ENCODE results near the gene RNF145. TPM values are rescaled to one million over a fixed set of nuclear protein-coding genes. Genes with fewer than 3 reads are reported as not detected.

The RNF145 gene
- total and polyA plus RNA-seq, 8 donors = 116 to 216 (median 149) TPM

DNA sequence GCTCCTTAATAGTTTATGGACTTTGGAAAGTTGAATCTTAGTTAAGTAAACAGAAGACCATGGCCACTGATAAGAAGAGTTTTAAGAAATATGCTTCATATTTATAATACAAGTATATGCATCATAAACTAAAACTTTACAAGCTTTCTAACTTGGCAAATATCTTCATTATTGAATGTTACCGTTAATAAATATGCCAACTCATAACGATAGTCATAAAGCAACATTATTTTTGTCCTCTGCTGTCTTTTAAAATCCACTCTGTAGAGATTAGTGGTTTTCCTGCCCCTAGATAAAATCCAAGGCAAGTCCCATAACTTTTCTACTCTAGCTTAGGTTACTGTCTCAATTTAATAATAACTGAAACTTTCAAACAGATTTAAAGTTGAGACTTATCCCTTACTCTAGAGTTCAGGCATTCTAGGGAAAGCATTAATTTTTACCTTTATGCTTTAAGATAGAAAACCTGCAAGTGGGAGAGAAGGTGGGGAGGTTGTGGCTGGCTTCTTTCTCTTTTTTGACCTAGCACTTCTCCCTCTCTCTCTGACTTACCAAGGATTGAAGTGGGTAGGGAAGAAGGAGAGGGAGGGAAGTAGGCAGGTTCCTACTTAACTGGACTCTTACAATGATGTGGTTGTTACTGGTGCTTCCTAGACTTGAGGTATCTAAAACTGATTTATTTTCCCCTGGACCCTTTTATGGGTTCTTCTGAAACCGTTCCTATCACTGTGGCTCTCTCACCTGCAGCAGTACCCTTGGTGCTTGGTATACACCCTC lies 29.6 kb downstream of the RNF145 start:
- H3K9me3 ChIP-seq = no peaks in the 10 kb centered on the region
- ATAC-seq = peak; percentile 11
- no peak for TF ChIP-seq CTCF (IDR thresholded peaks at IDR 0.05)
- H3K4me3 ChIP-seq = no peak overlapping the region
- no peak for DNase-seq
- H3K4me1 ChIP-seq = peaks cover 58 to 98% of the 10 kb centered on the region in 2 donors
- peaks cover 0 to 30% of the 10 kb centered on the region in 2 donors for H3K36me3 ChIP-seq
- no peaks in the 10 kb centered on the region for H3K27me3 ChIP-seq
- intact Hi-C loops (cut with DNase I) = no loop called here
- peak overlapping the region; percentile 78 to 88 for H3K27ac ChIP-seq

DNA sequence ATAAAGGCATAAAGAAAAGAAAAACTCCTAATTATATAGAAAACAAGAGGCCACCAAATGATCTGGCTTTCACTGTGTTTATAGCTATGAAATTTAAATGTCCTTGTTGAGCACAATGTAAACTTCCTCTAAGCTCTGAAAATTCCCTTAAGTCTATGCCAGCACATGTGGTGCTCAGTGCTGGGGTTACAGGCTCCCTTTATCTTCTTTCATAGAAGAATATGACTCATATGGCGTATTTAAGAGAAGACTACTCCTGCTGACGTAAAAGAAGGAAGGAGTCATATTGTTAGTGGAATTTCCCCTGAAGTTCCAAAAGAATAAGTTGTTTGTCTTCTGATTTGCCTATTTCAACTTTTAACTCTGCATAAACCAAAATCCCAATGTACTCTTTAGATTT lies 30.4 kb downstream of the RNF145 start:
- Histone ChIP-seq H3K27ac (peak overlapping the region; percentile 78 to 88), H3K36me3 (peaks cover 0 to 33% of the 10 kb centered on the region in 2 donors), H3K27me3 (no peaks in the 10 kb centered on the region), H3K4me3 (no peak overlapping the region), H3K9me3 (no peaks in the 10 kb centered on the region), H3K4me1 (peaks cover 62 to 98% of the 10 kb centered on the region in 2 donors)
- ATAC-seq (peak; percentile 73), DNase-seq (peak in 1 of 4 donors; percentile 63)
- intact Hi-C loops (cut with DNase I) = no loop called here
- no peak for TF ChIP-seq CTCF (IDR thresholded peaks at IDR 0.05)

DNA sequence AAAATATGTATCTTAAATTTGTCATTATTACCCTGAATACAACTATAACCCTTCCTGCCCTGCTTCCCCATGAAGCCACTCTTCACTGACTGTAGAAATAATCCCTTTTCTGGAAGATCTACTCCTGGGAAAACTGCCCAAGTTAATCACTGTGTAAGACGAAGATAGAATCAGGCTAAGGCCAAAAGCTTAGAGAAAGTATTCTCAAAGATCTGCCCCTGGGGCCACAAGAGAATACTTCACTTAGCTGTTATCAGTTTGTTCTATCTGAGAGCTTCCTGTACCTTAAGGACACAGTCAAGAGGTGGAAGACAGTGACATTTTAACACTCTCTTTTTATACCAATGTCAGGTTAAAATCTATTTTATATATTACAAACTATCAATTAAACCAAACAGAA lies 33.8 kb downstream of the RNF145 start:
- ATAC-seq = peak; percentile 57
- H3K27ac ChIP-seq = peak overlapping the region; percentile 29 to 66
- peaks cover 33 to 65% of the 10 kb centered on the region in 2 donors for H3K4me1 ChIP-seq
- H3K9me3 ChIP-seq = no peaks in the 10 kb centered on the region
- TF ChIP-seq CTCF (IDR thresholded peaks at IDR 0.05) = no peak
- DNase-seq = no peak
- H3K36me3 ChIP-seq = peaks cover 0 to 43% of the 10 kb centered on the region in 2 donors
- intact Hi-C loops (cut with DNase I) = no loop called here
- H3K4me3 ChIP-seq = no peak overlapping the region
- no peaks in the 10 kb centered on the region for H3K27me3 ChIP-seq

DNA sequence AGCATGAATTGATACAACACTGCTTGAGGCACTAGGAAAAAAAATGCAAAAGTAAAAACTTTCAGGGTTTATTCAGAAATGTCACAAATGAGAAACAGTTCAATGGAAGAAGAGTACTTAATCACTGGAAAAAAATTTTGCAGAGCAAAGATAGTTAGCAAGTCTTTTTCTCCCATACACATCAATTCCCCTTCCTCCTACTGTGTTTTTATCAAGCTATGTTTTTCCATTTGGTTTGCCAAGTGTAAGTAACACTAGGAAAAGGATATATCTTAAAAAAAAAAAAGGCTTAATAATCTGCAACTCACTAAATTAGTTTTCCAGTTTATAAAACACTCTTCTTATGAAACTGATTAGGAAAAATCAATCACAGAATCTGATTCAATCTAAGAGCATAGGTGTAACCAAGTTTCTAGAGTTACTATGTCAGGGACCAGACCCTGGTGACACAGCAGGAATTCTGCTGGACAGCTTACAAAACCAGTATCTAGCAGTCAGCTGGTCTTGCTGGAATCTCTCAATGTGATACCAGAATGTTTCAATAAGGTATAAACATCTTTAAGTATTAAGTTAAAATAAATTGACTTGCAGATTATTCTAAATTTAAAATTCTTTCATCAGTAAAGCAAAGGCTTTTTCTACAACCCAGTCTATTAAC lies 34.7 kb downstream of the RNF145 start:
- H3K9me3 ChIP-seq = no peaks in the 10 kb centered on the region
- H3K4me3 ChIP-seq = no peak overlapping the region
- no peak for TF ChIP-seq CTCF (IDR thresholded peaks at IDR 0.05)
- H3K4me1 ChIP-seq = peaks cover 27 to 56% of the 10 kb centered on the region in 2 donors
- intact Hi-C loops (cut with DNase I) = no loop called here
- peaks cover 0 to 38% of the 10 kb centered on the region in 2 donors for H3K36me3 ChIP-seq
- H3K27me3 ChIP-seq = no peaks in the 10 kb centered on the region
- peak overlapping the region; percentile 29 to 66 for H3K27ac ChIP-seq
- ATAC-seq = peak; percentile 52
- DNase-seq = no peak

- no peaks in the 10 kb centered on the region for H3K27me3 ChIP-seq
- H3K9me3 ChIP-seq = no peaks in the 10 kb centered on the region
- H3K27ac ChIP-seq = no peak overlapping the region
- H3K4me1 ChIP-seq = peaks cover 16 to 24% of the 10 kb centered on the region in 2 donors
- intact Hi-C loops (cut with DNase I) = no loop called here
- DNase-seq (no peak), ATAC-seq (no peak)
- H3K36me3 ChIP-seq = peaks cover 0 to 62% of the 10 kb centered on the region in 2 donors
- no peak overlapping the region for H3K4me3 ChIP-seq
- TF ChIP-seq CTCF (IDR thresholded peaks at IDR 0.05) = no peak
Measured at GRCh38 chr5:159171274-159171673, 38.1 kb downstream of the RNF145 start.
